Heart left ventricle (tissue), 13 donors: Measurements from ENCODE around the gene NDUFAB1.

Experiments used
- CTCF ChIP-seq, 12 donors: fragments of 200-600 bp; sonication (generic) in 4 of 12; IDR thresholded peaks; one replicate each; pipeline versions ENCODE4 v1.5.0 to v1.8.0; 2018 to 2022; ENCODE audit warnings: antibody characterized with exemption in 12 of 12, mild to moderate bottlenecking in 5 of 12
- POLR2A ChIP-seq, 2 donors: fragments of 450-650 bp; IDR thresholded peaks; one replicate each; pipeline ENCODE4 v1.6.1; 2017; ENCODE audit warnings: antibody characterized with exemption in 2 of 2, mild to moderate bottlenecking in 2 of 2, moderate library complexity in 2 of 2
- donor health status: ischemic (EF 13 %, LVEDD 7.1; RV severe dilation, severe dysfunction).
- donor health status: DM: no; HTN: yes; CAD: no.
- donor health status: DM: no; HTN: no; CAD: no.
- donor health status: ischemic (EF 25% LVEDD 6.9; RV normal size, moderate dysfunction).
- donor health status: ischemic (EF 25% LVEDD 5.7; RV mildly dilated, moderate dysfunction).
- donor health status: ischemic (EF 35%, LVEDD 5.7; RV mildly dilated, moderate dysfunction).
- donor health status: nonischemic (EF 11% LVEDD 7.7; RV severe dilation, severe dysfunction).
- donor health status: DM: yes; HTN: yes; CAD: no.
- donor health status: PGD.
- donor health status: ischemic (EF 29% LVEDD 5.4; RV normal size, mild dysfunction).
- donor health status: nonischemic (EF 23%, LVEDD 6.1; RV moderate dilation, normal function).

- TF ChIP-seq POLR2A (IDR thresholded peaks at IDR 0.05) (no peak), CTCF (IDR thresholded peaks at IDR 0.05) (no peak)
Measured at GRCh38 chr16:23561586-23561985, 34.5 kb downstream of the NDUFAB1 start.
